Measurements from ENCODE around the gene EMILIN3.
"Not testable (repeated sequence)": the region's sequence is repeated elsewhere in the genome, so short reads cannot be mapped to it uniquely, and the experiment has no call there.

Gene EMILIN3

DNA sequence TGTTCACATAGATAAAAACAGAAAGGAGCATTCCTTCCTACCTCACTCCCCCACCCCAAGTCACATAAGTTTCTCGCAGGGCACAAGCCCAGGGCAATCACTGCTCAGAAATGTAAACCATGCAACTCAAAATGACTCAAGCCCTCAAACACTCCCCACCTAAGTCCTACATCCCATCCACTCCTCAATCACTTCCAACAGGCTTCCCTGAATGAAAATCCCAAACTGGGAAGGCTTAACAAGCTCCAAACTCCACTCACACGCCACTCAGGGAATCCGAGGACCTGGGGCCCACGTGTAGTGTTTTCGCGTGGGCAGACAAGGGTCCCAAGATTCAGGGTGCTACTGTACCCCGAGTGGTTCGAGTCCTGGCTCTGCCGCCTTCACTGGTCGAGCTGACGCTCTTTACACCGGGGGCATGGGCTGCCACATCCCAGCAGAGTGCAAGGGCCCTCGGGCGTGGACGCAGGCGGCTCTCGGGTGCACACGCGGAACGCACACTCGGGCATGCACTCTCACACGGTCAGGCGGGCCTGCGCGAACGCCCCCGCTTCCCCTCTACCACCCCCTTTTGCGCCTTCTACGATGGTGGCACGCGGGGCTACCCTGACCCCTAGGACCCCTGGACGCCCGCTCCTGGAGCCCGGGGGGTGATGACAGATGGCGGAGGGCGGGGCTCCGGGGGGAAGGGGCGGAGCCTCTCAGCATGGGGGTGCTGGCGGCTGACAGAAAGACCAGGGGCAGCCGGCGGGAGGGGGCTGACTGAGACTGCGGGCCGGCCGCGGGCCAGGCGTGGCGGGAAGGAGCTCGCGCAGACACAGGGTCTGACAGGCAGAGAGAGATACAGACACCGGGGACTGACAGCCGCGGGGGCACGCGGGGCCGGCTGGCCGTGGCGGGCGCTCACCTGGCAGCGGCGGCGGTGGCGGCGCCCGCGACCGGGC, 49.7 kb downstream of the EMILIN3 start:
- peak; percentile 94 for DNase-seq

DNA sequence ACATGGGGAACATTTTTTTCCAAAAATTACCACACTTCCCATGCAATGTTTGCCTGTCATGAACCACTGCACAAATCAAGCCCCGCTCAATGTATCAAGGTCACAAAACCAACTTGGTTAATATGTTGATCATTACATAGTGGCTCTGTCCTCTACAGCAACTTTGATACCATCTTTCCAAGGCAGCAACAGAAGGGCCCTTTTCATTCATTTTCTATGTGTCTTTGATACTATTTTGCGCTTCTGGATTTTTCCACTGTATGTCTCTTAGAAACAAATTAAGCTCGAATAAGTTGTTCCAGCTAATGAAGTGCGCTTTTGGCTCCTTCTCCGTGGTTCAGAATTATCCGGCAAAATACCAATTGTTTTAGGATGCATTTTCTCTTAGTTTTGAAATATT, 50.6 kb downstream of the EMILIN3 start:
- no peak for DNase-seq

DNA sequence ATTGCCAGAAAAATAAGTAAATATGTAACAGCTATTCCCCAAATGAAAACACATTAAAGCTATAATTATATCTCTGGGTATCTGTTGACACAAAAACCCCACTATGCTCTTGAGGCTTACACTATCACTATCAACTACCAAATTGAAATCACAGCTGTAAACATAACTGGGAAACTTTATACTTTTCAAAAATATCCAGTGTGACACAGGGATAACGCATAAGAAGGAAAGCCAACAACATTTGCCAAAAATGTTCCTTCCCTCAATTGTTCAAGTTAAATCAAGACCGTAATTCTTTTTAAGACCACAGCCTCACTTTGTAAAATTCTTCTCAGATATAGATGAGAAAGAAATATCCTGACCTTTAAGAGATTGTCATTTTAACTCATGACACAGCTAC, 52.2 kb downstream of the EMILIN3 start:
- no peak for DNase-seq

DNA sequence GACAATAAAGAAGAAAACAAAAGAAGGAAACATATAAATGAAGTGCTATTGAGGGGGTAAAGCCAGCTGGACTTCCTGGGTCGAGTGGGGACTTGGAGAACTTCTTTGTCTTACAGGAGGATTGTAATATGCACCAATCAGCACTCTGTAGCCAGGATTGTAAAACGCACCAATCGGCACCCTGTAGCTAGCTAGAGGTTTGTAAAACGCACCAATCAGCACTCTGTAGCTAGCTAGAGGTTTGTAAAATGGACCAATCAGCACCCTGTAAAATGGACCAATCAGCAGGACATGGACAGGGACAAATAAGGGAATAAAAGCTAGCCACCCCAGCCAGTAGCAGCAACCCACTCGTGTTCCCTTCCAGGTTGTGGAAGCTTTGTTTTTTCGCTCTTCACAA, 54.6 kb downstream of the EMILIN3 start:
- DNase-seq: not testable (repeated sequence)
